ENCODE results near the gene RNF128. TPM values are rescaled to one million over a fixed set of nuclear protein-coding genes. Genes with fewer than 3 reads are reported as not detected.

Gene RNF128
- total RNA-seq, 4 donors from 2014 or later = 1.7 to 81.1 (median 53.3) TPM

GRCh38 chrX:106711375-106711774 lies 15.1 kb upstream of the RNF128 start:
- Histone ChIP-seq H3K36me3 (no peaks in the 10 kb centered on the region), H3K4me3 (no peak overlapping the region), H3K4me1 (no peaks in the 10 kb centered on the region), H3K9me3 (no peaks in the 10 kb centered on the region), H3K27ac (no peak overlapping the region), H3K27me3 (no peaks in the 10 kb centered on the region)
- no peak for DNase-seq
- no peak for TF ChIP-seq CTCF (IDR thresholded peaks at IDR 0.05)
- no peak for TF ChIP-seq POLR2A (IDR thresholded peaks at IDR 0.05)

- TF ChIP-seq POLR2A (IDR thresholded peaks at IDR 0.05) = no peak
- no peak for TF ChIP-seq CTCF (IDR thresholded peaks at IDR 0.05)
- Histone ChIP-seq H3K4me3 (no peak overlapping the region), H3K36me3 (no peaks in the 10 kb centered on the region), H3K27ac (no peak overlapping the region), H3K9me3 (no peaks in the 10 kb centered on the region), H3K4me1 (no peaks in the 10 kb centered on the region), H3K27me3 (no peaks in the 10 kb centered on the region)
- DNase-seq = no peak
Measured at GRCh38 chrX:106716004-106716403, 10.5 kb upstream of the RNF128 start.

- TF ChIP-seq CTCF (IDR thresholded peaks at IDR 0.05) = no peak
- TF ChIP-seq POLR2A (IDR thresholded peaks at IDR 0.05) = no peak
- no peaks in the 10 kb centered on the region for H3K9me3 ChIP-seq
- no peaks in the 10 kb centered on the region for H3K4me1 ChIP-seq
- no peaks in the 10 kb centered on the region for H3K27me3 ChIP-seq
- H3K4me3 ChIP-seq = no peak overlapping the region
- no peak for DNase-seq
- H3K36me3 ChIP-seq = no peaks in the 10 kb centered on the region
- no peak overlapping the region for H3K27ac ChIP-seq
Measured at GRCh38 chrX:106716463-106716862, 10.0 kb upstream of the RNF128 start.

DNA sequence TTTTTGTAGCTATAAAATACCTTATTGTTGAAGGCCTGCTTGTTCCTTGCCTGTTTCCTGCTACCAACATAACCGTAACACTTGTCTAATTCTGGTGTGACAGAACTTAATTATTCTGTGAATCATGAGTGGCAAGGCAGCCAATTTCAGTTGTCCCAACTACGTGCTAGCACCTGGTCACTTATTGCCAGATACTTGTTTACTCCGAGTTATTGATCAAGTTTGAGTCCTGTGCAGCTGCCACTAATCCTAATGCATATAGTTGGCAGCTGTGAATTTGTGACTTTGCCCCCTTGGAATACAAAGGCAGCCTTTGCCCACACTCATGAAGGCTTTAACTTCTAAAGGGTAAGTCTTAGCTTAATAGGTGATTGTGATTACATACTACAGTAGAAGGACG lies 7.8 kb upstream of the RNF128 start:
- TF ChIP-seq POLR2A (IDR thresholded peaks at IDR 0.05) (no peak), CTCF (IDR thresholded peaks at IDR 0.05) (no peak)
- H3K9me3 ChIP-seq = no peaks in the 10 kb centered on the region
- H3K36me3 ChIP-seq = no peaks in the 10 kb centered on the region
- no peak for DNase-seq
- peak overlapping the region in 1 of 4 donors; percentile 12 for H3K27ac ChIP-seq
- H3K4me1 ChIP-seq = no peaks in the 10 kb centered on the region
- H3K27me3 ChIP-seq = no peaks in the 10 kb centered on the region
- H3K4me3 ChIP-seq = no peak overlapping the region

DNA sequence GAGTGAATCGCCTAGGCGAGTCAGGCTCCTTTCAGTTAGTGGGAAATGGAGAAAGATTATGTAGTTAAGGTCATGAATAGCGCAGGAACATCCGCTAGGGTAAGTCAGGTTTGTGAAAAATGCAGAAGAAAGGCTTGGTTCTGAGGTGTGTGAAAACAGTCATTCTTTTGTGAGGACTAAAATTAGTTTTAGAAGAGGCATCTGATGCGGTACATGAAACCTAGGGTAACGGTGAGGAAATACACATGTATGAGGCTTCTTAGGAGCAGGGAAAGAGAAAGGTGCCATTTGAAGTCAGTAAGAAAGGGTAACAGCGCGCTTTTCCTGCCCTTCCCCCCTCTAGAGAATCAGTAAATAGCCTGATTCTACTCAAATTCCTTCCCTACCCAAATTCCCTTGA lies 570 bp upstream of the RNF128 start:
- no peaks in the 10 kb centered on the region for H3K27me3 ChIP-seq
- TF ChIP-seq POLR2A (IDR thresholded peaks at IDR 0.05) = no peak
- peak in 2 of 6 experiments; percentile 8 to 30 for TF ChIP-seq CTCF (IDR thresholded peaks at IDR 0.05)
- DNase-seq = no peak

DNA sequence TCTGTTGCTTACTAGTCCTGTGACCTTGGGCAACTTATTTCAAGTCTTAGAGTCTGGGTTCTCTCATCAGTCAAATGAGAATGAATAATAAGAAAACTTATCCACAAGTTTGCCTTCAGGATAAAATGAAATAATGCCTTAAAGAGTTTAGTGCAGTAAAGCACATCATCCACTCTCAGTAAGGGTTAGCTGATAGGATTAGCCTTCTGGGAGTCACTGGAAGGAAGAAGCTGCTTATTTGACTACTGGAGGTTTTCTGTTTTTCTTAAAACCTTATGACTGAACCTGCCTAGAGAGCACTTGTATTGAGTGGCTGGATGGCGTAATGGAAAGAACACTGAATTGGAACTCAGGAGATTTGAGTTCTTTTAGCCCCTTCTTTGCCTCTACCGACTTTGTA lies 1.8 kb downstream of the RNF128 start:
- H3K4me3 ChIP-seq = peak overlapping the region in 2 of 4 donors; percentile 53 to 70
- no peak for DNase-seq

More for the DNA sequence above, 570 bp upstream of the RNF128 start:
- H3K9me3 ChIP-seq = no peaks in the 10 kb centered on the region
- peak overlapping the region in 2 of 4 donors; percentile 57 to 73 for H3K27ac ChIP-seq
- no peaks in the 10 kb centered on the region for H3K4me1 ChIP-seq
- H3K36me3 ChIP-seq = no peaks in the 10 kb centered on the region
- H3K4me3 ChIP-seq = peak overlapping the region in 2 of 4 donors; percentile 53 to 70

More for the DNA sequence above, 1.8 kb downstream of the RNF128 start:
- no peak for TF ChIP-seq CTCF (IDR thresholded peaks at IDR 0.05)
- TF ChIP-seq POLR2A (IDR thresholded peaks at IDR 0.05) = no peak
- Histone ChIP-seq H3K9me3 (no peaks in the 10 kb centered on the region), H3K27me3 (no peaks in the 10 kb centered on the region), H3K4me1 (no peaks in the 10 kb centered on the region), H3K36me3 (no peaks in the 10 kb centered on the region), H3K27ac (no peak overlapping the region)
